Activated naive CD4-positive, alpha-beta T cell treated with anti-CD3 and anti-CD28 coated beads, Interleukin-2, amount 10 ng/mL, durations not matched to agents 7 days and 5 days (primary cell): ENCODE results near the gene SLC6A1.

ENCODE experiments used
- CTCF ChIA-PET: fragments of 350-600 bp; sonication (Branson Sonifier 250); formaldehyde crosslinking; loops from one replicate; lab custom pipeline; 2021; ENCODE audit warnings: antibody characterized with exemption; lab: Charles Lee
- DNase-seq: peaks from one replicate; pipeline ENCODE4 v3.0.0-alpha.2; 2020
- H3K27ac Mint-ChIP-seq: one replicate; pipeline ENCODE4 v1.8.0; 2021; ENCODE audit warnings: mild to moderate bottlenecking, moderate library complexity, mixed read lengths
- H3K27me3 Mint-ChIP-seq: one replicate; pipeline ENCODE4 v1.8.0; 2021; ENCODE audit warnings: mild to moderate bottlenecking, mixed read lengths
- H3K36me3 Mint-ChIP-seq: one replicate; pipeline ENCODE4 v1.8.0; 2021; ENCODE audit warnings: mixed read lengths
- H3K4me1 Mint-ChIP-seq: one replicate; pipeline ENCODE4 v1.8.0; 2021; ENCODE audit warnings: mixed read lengths
- H3K4me3 Mint-ChIP-seq: one replicate; pipeline ENCODE4 v1.8.0; 2021; ENCODE audit warnings: mild to moderate bottlenecking, moderate library complexity, mixed read lengths
- H3K9me3 Mint-ChIP-seq: one replicate; pipeline ENCODE4 v1.8.0; 2021; ENCODE audit warnings: mixed read lengths

SLC6A1 gene

DNA sequence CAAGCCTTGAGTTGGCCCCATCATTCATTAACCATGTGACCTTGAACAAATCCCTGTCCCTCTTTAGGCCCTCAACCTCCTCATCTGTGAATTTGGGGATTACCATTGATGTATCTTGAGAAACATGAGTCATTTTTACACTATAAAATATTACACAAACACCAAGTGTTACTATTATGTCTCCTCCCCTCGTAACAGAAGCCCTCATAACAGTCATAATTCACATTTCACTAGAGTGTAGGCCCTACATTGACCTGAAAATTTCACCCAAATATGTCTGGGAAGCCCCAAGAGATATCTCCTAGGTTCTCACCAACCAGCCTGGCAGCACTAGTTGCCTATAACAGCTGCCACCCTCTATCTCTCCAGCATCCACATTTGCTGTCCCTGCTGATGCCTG lies 15.8 kb upstream of the SLC6A1 start:
- CTCF ChIA-PET: no interaction called here
- no peak for DNase-seq
- no peaks in the 10 kb centered on the region for H3K4me1 Mint-ChIP-seq
- H3K27ac Mint-ChIP-seq: no peak overlapping the region
- no peaks in the 10 kb centered on the region for H3K9me3 Mint-ChIP-seq
- no peaks in the 10 kb centered on the region for H3K36me3 Mint-ChIP-seq
- no peak overlapping the region for H3K4me3 Mint-ChIP-seq
- H3K27me3 Mint-ChIP-seq: peaks cover 22% of the 10 kb centered on the region

GRCh38 chr3:10977892-10978510 lies 14.5 kb upstream of the SLC6A1 start:
- CTCF ChIA-PET: no interaction called here
- no peak overlapping the region for H3K27ac Mint-ChIP-seq
- H3K4me1 Mint-ChIP-seq: no peaks in the 10 kb centered on the region
- no peak for DNase-seq
- H3K4me3 Mint-ChIP-seq: no peak overlapping the region
- no peaks in the 10 kb centered on the region for H3K36me3 Mint-ChIP-seq
- peaks cover 23% of the 10 kb centered on the region for H3K27me3 Mint-ChIP-seq
- no peaks in the 10 kb centered on the region for H3K9me3 Mint-ChIP-seq

- no peaks in the 10 kb centered on the region for H3K4me1 Mint-ChIP-seq
- CTCF ChIA-PET: no interaction called here
- H3K9me3 Mint-ChIP-seq: no peaks in the 10 kb centered on the region
- no peak overlapping the region for H3K4me3 Mint-ChIP-seq
- H3K27ac Mint-ChIP-seq: no peak overlapping the region
- H3K36me3 Mint-ChIP-seq: no peaks in the 10 kb centered on the region
- peaks cover 26% of the 10 kb centered on the region for H3K27me3 Mint-ChIP-seq
- DNase-seq: no peak
Measured at GRCh38 chr3:10978956-10979355, 13.6 kb upstream of the SLC6A1 start.

- Mint-ChIP-seq H3K27ac (no peak overlapping the region), H3K27me3 (peaks cover 21% of the 10 kb centered on the region), H3K36me3 (no peaks in the 10 kb centered on the region), H3K4me3 (no peak overlapping the region), H3K9me3 (no peaks in the 10 kb centered on the region), H3K4me1 (no peaks in the 10 kb centered on the region)
- CTCF ChIA-PET: interaction anchor here (1.3 to 1.8 kb wide), 2 partner anchors 35 to 222 kb away, joined by 4 to 5 read pairs; no protein-coding TSS in a partner anchor
- no peak for DNase-seq
Measured at GRCh38 chr3:10980312-10980711, 12.2 kb upstream of the SLC6A1 start.

DNA sequence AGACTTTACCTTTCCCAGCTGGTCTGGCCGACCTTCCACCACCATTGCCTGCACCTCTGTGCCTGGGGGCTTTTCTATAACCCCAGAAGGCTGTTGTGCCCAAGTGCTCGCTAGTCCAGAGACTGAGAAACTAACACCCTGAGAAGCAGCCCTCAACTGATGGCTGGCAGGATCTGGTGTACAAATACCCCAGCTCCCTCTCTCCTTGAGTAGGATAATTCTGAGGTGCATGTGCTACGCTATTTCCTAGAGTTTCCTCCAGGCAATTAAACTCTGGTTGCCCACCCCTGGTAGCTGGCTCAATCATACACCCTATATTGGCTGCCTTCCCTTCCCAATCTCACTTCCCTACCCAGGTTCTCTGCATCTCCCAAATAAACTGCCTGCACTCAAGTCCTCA lies 11.5 kb upstream of the SLC6A1 start:
- no peak overlapping the region for H3K27ac Mint-ChIP-seq
- H3K27me3 Mint-ChIP-seq: peaks cover 21% of the 10 kb centered on the region
- CTCF ChIA-PET: interaction anchor here (1.3 to 1.8 kb wide), 2 partner anchors 36 to 222 kb away, joined by 4 to 5 read pairs; no protein-coding TSS in a partner anchor
- H3K9me3 Mint-ChIP-seq: no peaks in the 10 kb centered on the region
- DNase-seq: no peak
- H3K36me3 Mint-ChIP-seq: no peaks in the 10 kb centered on the region
- H3K4me3 Mint-ChIP-seq: no peak overlapping the region
- no peaks in the 10 kb centered on the region for H3K4me1 Mint-ChIP-seq

- peaks cover 24% of the 10 kb centered on the region for H3K27me3 Mint-ChIP-seq
- no peaks in the 10 kb centered on the region for H3K36me3 Mint-ChIP-seq
- DNase-seq: no peak
- no peaks in the 10 kb centered on the region for H3K4me1 Mint-ChIP-seq
- H3K9me3 Mint-ChIP-seq: no peaks in the 10 kb centered on the region
- CTCF ChIA-PET: interaction anchor here (0.8 to 1.8 kb wide), 4 partner anchors 20 to 223 kb away, joined by 3 to 5 read pairs (median 4); no protein-coding TSS in a partner anchor
- no peak overlapping the region for H3K4me3 Mint-ChIP-seq
- no peak overlapping the region for H3K27ac Mint-ChIP-seq
Measured at GRCh38 chr3:10981961-10982360, 10.6 kb upstream of the SLC6A1 start.

- Mint-ChIP-seq H3K9me3 (no peaks in the 10 kb centered on the region), H3K36me3 (no peaks in the 10 kb centered on the region), H3K27ac (no peak overlapping the region), H3K4me1 (no peaks in the 10 kb centered on the region), H3K4me3 (no peak overlapping the region), H3K27me3 (peaks cover 24% of the 10 kb centered on the region)
- CTCF ChIA-PET: interaction anchor here (1.2 to 1.8 kb wide), 4 partner anchors 23 to 224 kb away, joined by 3 to 5 read pairs (median 4); no protein-coding TSS in a partner anchor
- DNase-seq: no peak
Measured at GRCh38 chr3:10982782-10983181, 9.8 kb upstream of the SLC6A1 start.

GRCh38 chr3:10983219-10983916 lies 9.2 kb upstream of the SLC6A1 start:
- CTCF ChIA-PET: interaction anchor here (1.2 to 1.8 kb wide), 4 partner anchors 23 to 224 kb away, joined by 3 to 5 read pairs (median 4); no protein-coding TSS in a partner anchor
- H3K27ac Mint-ChIP-seq: no peak overlapping the region
- peaks cover 19% of the 10 kb centered on the region for H3K27me3 Mint-ChIP-seq
- H3K9me3 Mint-ChIP-seq: no peaks in the 10 kb centered on the region
- no peaks in the 10 kb centered on the region for H3K36me3 Mint-ChIP-seq
- H3K4me3 Mint-ChIP-seq: no peak overlapping the region
- no peaks in the 10 kb centered on the region for H3K4me1 Mint-ChIP-seq
- DNase-seq: no peak

DNA sequence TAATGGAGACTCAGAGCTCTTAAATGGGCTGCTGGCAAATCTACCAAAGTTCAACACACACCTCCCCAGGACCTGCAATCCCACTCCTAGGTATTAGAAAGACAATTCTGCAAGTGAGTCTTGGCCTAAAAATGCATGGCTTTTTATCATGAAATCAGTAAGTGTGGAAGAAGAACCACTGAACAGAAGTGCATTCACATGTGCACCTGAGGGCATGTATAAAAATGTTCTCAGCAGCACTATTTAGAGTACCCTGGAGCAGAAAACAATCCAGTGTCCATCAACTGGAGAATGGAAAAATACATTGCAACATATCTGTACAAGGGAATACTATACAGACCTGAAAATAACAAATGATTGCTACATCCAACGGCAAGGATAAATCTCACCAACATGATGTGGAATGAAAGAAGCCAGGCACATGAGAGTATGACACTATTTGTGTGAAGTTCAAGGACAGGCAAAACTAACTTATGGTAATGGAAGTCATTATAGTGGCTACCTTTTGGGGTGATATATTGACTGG lies 8.1 kb upstream of the SLC6A1 start:
- no peak for DNase-seq
- CTCF ChIA-PET: interaction anchor here (0.7 kb wide), 1 partner anchor 30 kb away, joined by 3 read pairs; no protein-coding TSS in a partner anchor
- Mint-ChIP-seq H3K27me3 (peaks cover 18% of the 10 kb centered on the region), H3K4me1 (no peaks in the 10 kb centered on the region), H3K36me3 (no peaks in the 10 kb centered on the region), H3K9me3 (no peaks in the 10 kb centered on the region), H3K4me3 (no peak overlapping the region), H3K27ac (no peak overlapping the region)

- no peak for DNase-seq
- no peaks in the 10 kb centered on the region for H3K4me1 Mint-ChIP-seq
- CTCF ChIA-PET: interaction anchor here (0.7 kb wide), 1 partner anchor 30 kb away, joined by 3 read pairs; no protein-coding TSS in a partner anchor
Measured at GRCh38 chr3:10985181-10985580, 7.4 kb upstream of the SLC6A1 start.

DNA sequence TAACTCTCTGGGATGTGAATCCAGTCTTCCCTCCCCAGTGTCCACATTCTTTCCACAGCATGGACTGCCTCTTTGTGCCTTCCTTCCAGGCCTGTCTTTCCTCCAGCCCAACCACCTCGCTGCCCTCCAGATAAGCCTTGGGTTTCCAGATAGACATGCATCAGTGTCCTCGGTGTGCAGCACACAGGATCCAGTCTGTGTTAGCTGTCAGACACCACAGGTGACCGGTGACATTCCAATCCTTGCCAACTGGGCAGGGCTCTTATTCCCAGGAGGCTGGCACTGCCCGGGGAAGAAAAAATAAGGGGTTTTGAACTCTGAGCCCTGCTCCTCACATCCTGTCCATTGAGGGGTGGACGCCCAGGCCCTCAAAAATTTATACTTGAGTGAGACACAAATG lies 6.0 kb upstream of the SLC6A1 start:
- Mint-ChIP-seq H3K4me3 (no peak overlapping the region), H3K36me3 (no peaks in the 10 kb centered on the region), H3K4me1 (peaks cover 4% of the 10 kb centered on the region), H3K9me3 (no peaks in the 10 kb centered on the region), H3K27me3 (peaks cover 34% of the 10 kb centered on the region), H3K27ac (no peak overlapping the region)
- CTCF ChIA-PET: no interaction called here
- DNase-seq: no peak

More at GRCh38 chr3:10985181-10985580, 7.4 kb upstream of the SLC6A1 start:
- Mint-ChIP-seq H3K4me3 (no peak overlapping the region), H3K27ac (no peak overlapping the region), H3K36me3 (no peaks in the 10 kb centered on the region), H3K9me3 (no peaks in the 10 kb centered on the region), H3K27me3 (peaks cover 23% of the 10 kb centered on the region)

GRCh38 chr3:10988001-10988665 lies 4.4 kb upstream of the SLC6A1 start:
- Mint-ChIP-seq H3K36me3 (no peaks in the 10 kb centered on the region), H3K27ac (no peak overlapping the region), H3K27me3 (peaks cover 41% of the 10 kb centered on the region), H3K9me3 (no peaks in the 10 kb centered on the region), H3K4me1 (peaks cover 10% of the 10 kb centered on the region), H3K4me3 (no peak overlapping the region)
- CTCF ChIA-PET: no interaction called here
- no peak for DNase-seq

GRCh38 chr3:10988991-10989484 lies 3.5 kb upstream of the SLC6A1 start:
- H3K4me1 Mint-ChIP-seq: peaks cover 10% of the 10 kb centered on the region
- no peak overlapping the region for H3K4me3 Mint-ChIP-seq
- H3K27ac Mint-ChIP-seq: no peak overlapping the region
- H3K36me3 Mint-ChIP-seq: no peaks in the 10 kb centered on the region
- H3K27me3 Mint-ChIP-seq: peaks cover 46% of the 10 kb centered on the region
- CTCF ChIA-PET: no interaction called here
- no peak for DNase-seq
- no peaks in the 10 kb centered on the region for H3K9me3 Mint-ChIP-seq
